K562 (cell line): ENCODE results near the gene TFF3.

Source experiments
- BCL6 ChIP-seq: fragments of 250-450 bp; sonication (Bioruptor Pico); IDR thresholded peaks from 2 replicates; pipeline ENCODE4 v1.4.0; 2020
- JUN ChIP-seq, 2 experiments: sonication (generic) in 1 of 2; formaldehyde crosslinking in 1 of 2; IDR thresholded peaks; 2 replicates each; pipeline versions ENCODE4 v1.6.1 to v1.8.0; 2012 to 2022; ENCODE audit warnings: borderline replicate concordance in 2 of 2, mild to moderate bottlenecking in 2 of 2, improper control_type of control experiment in 1 of 2, low read depth in 1 of 2, low read length in 1 of 2, missing genetic modification reagents in 1 of 2
- KDM5B ChIP-seq: fragments of 200-600 bp; sonication (generic); IDR thresholded peaks from 2 replicates; pipeline ENCODE4 v1.6.1; 2012; ENCODE audit warnings: low read depth, mild to moderate bottlenecking, moderate library complexity, low read length, control low read depth, inconsistent platforms; ENCODE audit not compliant: insufficient replicate concordance
- PHF21A ChIP-seq: fragments of 450-650 bp; IDR thresholded peaks from 2 replicates; pipeline ENCODE4 v1.6.1; 2017; ENCODE audit warnings: low read depth, borderline replicate concordance
- SRF ChIP-seq, 2 experiments: fragments of 250-450, 450-650 bp in 1 of 2; sonication (Bioruptor Pico) in 1 of 2; sonication (generic) in 1 of 2; formaldehyde crosslinking; IDR thresholded peaks; 2 replicates each; pipeline versions ENCODE4 v1.5.0 to v1.5.1; 2020 to 2022; ENCODE audit warnings: mild to moderate bottlenecking in 1 of 2, missing genetic modification reagents in 1 of 2
- ZBTB8A ChIP-seq: fragments of 450-650 bp; IDR thresholded peaks from 2 replicates; pipeline ENCODE4 v1.6.1; 2018; ENCODE audit warnings: mild to moderate bottlenecking, moderate library complexity; ENCODE audit not compliant: partially characterized antibody
- ZNF274 ChIP-seq: IDR thresholded peaks from 2 replicates; pipeline ENCODE4 v1.6.1; 2011; ENCODE audit warnings: low read depth, mild to moderate bottlenecking, low read length, moderate library complexity, borderline replicate concordance
- TF ChIP-seq, protein P1 (sequence below): fragments of 450-650 bp; IDR thresholded peaks from 2 replicates; pipeline ENCODE4 v1.6.1; 2016
- TF ChIP-seq, protein P2 (sequence below), 3 experiments: IDR thresholded peaks in 2 of 3; conservative IDR thresholded peaks in 1 of 3; 2 replicates each; pipeline ENCODE4 v1.5.1; 2011 to 2012; ENCODE audit warnings: low read length in 3 of 3, mild to moderate bottlenecking in 3 of 3, control low read depth in 2 of 3, improper control_type of control experiment in 1 of 3, inconsistent platforms in 1 of 3, low read depth in 1 of 3, mixed read lengths in 1 of 3, moderate library complexity in 1 of 3; ENCODE audit not compliant: insufficient read depth in 2 of 3

DNA sequence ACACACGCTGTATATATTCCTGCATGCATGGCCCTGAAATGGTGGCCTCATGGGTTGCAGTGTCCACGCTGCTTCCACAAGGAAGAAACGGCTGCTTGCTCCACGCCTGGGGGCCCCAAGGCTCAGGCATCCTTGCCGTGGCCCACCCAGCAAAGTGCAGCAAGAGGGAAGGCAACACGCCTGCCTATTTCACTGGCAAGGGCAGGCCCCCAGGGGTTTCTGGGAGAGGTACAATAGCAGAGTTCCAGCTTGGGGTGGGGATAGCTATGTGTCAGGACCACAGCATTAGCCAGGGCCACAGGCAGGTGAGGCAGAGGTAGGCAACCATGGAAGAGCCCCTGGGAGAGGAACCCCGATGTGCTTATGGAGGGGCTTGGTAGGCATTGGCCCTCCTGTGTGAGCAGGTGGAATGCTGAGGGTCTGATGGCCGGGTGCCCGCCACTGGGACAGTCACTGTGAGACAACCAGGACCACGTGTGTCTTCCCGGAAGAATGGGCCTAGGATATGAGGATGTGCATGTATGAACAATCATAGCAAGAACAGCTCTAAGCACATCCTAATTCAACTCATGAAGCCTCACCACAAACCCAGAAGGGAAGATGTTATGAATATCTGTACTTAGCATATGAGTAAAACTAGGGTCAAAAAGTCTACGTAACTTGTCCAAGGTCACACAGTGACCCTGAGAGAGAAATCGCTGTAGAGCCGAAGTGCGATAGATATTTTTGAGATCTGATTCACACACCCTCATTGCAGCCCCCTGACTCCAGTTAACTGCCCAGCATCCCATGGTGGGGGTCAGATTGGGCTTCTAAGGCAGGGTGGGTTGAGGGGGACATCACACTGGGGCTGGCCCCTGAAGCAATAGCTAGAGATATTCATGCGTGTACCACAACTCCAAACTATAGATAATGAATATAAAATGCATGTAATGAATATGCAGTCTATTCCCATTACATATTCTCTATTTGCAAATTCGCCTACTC is 23.8 kb upstream of the TFF3 start:
- TF ChIP-seq JUN (IDR thresholded peaks at IDR 0.05; ENCODE audit: borderline replicate concordance, low read depth, low read length): no peak
- no peak for TF ChIP-seq JUN (CRISPR knock-in tag; IDR thresholded peaks at IDR 0.05; ENCODE audit: borderline replicate concordance)
- TF ChIP-seq PHF21A: no peak
- TF ChIP-seq, protein P1, sequence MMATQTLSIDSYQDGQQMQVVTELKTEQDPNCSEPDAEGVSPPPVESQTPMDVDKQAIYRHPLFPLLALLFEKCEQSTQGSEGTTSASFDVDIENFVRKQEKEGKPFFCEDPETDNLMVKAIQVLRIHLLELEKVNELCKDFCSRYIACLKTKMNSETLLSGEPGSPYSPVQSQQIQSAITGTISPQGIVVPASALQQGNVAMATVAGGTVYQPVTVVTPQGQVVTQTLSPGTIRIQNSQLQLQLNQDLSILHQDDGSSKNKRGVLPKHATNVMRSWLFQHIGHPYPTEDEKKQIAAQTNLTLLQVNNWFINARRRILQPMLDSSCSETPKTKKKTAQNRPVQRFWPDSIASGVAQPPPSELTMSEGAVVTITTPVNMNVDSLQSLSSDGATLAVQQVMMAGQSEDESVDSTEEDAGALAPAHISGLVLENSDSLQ: no peak
- TF ChIP-seq, protein P2, sequence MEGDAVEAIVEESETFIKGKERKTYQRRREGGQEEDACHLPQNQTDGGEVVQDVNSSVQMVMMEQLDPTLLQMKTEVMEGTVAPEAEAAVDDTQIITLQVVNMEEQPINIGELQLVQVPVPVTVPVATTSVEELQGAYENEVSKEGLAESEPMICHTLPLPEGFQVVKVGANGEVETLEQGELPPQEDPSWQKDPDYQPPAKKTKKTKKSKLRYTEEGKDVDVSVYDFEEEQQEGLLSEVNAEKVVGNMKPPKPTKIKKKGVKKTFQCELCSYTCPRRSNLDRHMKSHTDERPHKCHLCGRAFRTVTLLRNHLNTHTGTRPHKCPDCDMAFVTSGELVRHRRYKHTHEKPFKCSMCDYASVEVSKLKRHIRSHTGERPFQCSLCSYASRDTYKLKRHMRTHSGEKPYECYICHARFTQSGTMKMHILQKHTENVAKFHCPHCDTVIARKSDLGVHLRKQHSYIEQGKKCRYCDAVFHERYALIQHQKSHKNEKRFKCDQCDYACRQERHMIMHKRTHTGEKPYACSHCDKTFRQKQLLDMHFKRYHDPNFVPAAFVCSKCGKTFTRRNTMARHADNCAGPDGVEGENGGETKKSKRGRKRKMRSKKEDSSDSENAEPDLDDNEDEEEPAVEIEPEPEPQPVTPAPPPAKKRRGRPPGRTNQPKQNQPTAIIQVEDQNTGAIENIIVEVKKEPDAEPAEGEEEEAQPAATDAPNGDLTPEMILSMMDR (IDR thresholded peaks at IDR 0.05 in 2 of 3, conservative IDR thresholded peaks at IDR 0.05 in 1 of 3; ENCODE audit: insufficient read depth in 2 of 3, low read depth in 1 of 3, low read length in 3 of 3): no peak
- TF ChIP-seq SRF (CRISPR knock-in tag; IDR thresholded peaks at IDR 0.05): no peak
- no peak for TF ChIP-seq ZNF274
- TF ChIP-seq KDM5B: no peak
- no peak for TF ChIP-seq BCL6 (CRISPR knock-in tag)
- TF ChIP-seq ZBTB8A: no peak
